ENCODE measurements around the gene DAB2. TPM values are rescaled to one million over a fixed set of nuclear protein-coding genes. Genes with fewer than 3 reads are reported as not detected.

DAB2 gene
- total and polyA plus RNA-seq, 2 of the 8 experiments (the other 6 are each of a cell fraction or from before 2014, with no cell fraction given): 2.6 to 4.9 TPM

DNA sequence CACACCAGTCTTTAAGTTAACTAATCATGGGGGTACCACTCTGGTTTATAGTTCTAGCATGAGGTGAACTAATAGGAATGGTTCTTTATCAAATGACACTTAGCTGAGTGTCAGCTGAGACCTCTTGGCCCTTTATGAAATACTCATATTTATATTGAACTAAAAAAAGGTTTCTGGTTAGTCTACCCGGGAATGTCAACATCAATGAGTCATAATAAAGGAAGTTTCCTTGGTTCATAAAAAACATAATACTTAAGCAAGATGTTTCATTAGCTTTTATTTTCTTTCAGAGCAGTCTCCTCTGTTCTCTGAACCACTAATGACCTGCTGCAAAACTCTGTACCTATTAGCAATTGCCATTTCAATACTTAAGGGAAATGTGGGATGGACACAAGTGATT, 13.7 kb downstream of the DAB2 start:
- ChIA-PET POLR2A (ENCODE audit: partially characterized antibody) (no interaction called here), CTCF (ENCODE audit: partially characterized antibody) (interaction anchor here (1.0 to 1.2 kb wide), 2 partner anchors 14 to 36 kb away, joined by 3 read pairs; partner anchors contain the start of gene DAB2)
- Histone ChIP-seq H3K9ac (replicated peaks in 1 of 4; ENCODE audit: extremely low read depth in 1 of 4, low read depth in 3 of 4, low read length in 3 of 4) (no peak overlapping the region), H2BK120ac (replicated peaks; ENCODE audit: low read depth, low read length) (no peak overlapping the region), H3K27me3 (replicated peaks in 1 of 4; ENCODE audit: control insufficient read depth in 3 of 4, extremely low read depth in 1 of 4, insufficient read depth in 3 of 4, low read length in 3 of 4) (no peaks in the 10 kb centered on the region), H3K23ac (ENCODE audit: insufficient read length) (no peak overlapping the region), H4K20me1 (replicated peaks in 1 of 2; ENCODE audit: control insufficient read depth in 1 of 2, insufficient read depth in 2 of 2, low read length in 2 of 2) (no peaks in the 10 kb centered on the region), H2AFZ (ENCODE audit: low read length) (no peak overlapping the region), H2BK20ac (ENCODE audit: low read length) (no peak overlapping the region), H3K4me1 (replicated peaks in 1 of 4; ENCODE audit: control insufficient read depth in 3 of 4, insufficient read depth in 4 of 4, low read length in 3 of 4) (peaks cover 0 to 5% (median 2%) of the 10 kb centered on the region in 4 experiments; a peak in 2 of 7 replicates), H2BK12ac (ENCODE audit: low read depth, low read length) (no peak overlapping the region), H3K27ac (ENCODE audit: low read depth, low read length) (no peak overlapping the region), H3K56ac (replicated peaks; ENCODE audit: insufficient read length, low read depth, low read length) (no peak overlapping the region), H4K91ac (replicated peaks; ENCODE audit: insufficient read length, low read length) (no peak overlapping the region), H3K18ac (ENCODE audit: extremely low read depth, low read length) (no peak overlapping the region), H2AK5ac (ENCODE audit: low read depth, low read length) (no peak overlapping the region), H3K14ac (ENCODE audit: insufficient read length) (no peak overlapping the region), H2BK15ac (ENCODE audit: low read length) (no peak overlapping the region), H4K8ac (ENCODE audit: extremely low read depth, insufficient read depth, low read length) (no peak overlapping the region), H3K79me2 (ENCODE audit: control insufficient read depth in 1 of 2, insufficient read depth in 2 of 2, low read length in 2 of 2) (no peaks in the 10 kb centered on the region), H3K36me3 (ENCODE audit: control insufficient read depth in 2 of 4, insufficient read depth in 4 of 4, low read length in 3 of 4) (no peaks in the 10 kb centered on the region), H4K5ac (ENCODE audit: insufficient read length, low read depth, low read length) (no peak overlapping the region), H3K23me2 (ENCODE audit: low read depth, low read length) (no peaks in the 10 kb centered on the region), H3K9me3 (ENCODE audit: insufficient read depth in 2 of 2, low read depth in 1 of 2, low read length in 1 of 2) (no peaks in the 10 kb centered on the region), H2BK5ac (ENCODE audit: low read depth, low read length) (no peak overlapping the region), H3K79me1 (ENCODE audit: low read depth, low read length) (no peaks in the 10 kb centered on the region), H3K4ac (replicated peaks; ENCODE audit: insufficient read length, low read depth, low read length) (no peak overlapping the region), H3K4me3 (ENCODE audit: extremely low read depth in 1 of 4, insufficient read depth in 2 of 4, low read depth in 3 of 4, low read length in 4 of 4) (no peak overlapping the region), H3K4me2 (ENCODE audit: insufficient read depth in 1 of 2, low read depth in 2 of 2, low read length in 2 of 2) (no peak overlapping the region)
- WGBS, 2 experiments (ENCODE audit: extremely low coverage in 1 of 2, insufficient coverage in 1 of 2, insufficient read length in 1 of 2, insufficient replicate concordance in 2 of 2, low coverage in 1 of 2, low lambda C conversion rate in 2 of 2, missing lambda C conversion rate in 1 of 2): 88% methylated on average over 1 of the region's 1 CpG; no CpG with 5 or more reads in 1 of the 2 experiments
- FAIRE-seq (no peak), DNase-seq (ENCODE audit: low read depth in 1 of 2, low spot score in 2 of 2) (no peak)
- no peak for TF ChIP-seq TBP (IDR thresholded peaks at IDR 0.05; ENCODE audit: low read depth, low read length)
- no peak for TF ChIP-seq EGR1 (IDR thresholded peaks at IDR 0.05; ENCODE audit: borderline replicate concordance, low read depth, low read length)
- TF ChIP-seq, protein P1, sequence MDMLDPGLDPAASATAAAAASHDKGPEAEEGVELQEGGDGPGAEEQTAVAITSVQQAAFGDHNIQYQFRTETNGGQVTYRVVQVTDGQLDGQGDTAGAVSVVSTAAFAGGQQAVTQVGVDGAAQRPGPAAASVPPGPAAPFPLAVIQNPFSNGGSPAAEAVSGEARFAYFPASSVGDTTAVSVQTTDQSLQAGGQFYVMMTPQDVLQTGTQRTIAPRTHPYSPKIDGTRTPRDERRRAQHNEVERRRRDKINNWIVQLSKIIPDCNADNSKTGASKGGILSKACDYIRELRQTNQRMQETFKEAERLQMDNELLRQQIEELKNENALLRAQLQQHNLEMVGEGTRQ (IDR thresholded peaks at IDR 0.05; ENCODE audit: low read length): no peak
- no peak for TF ChIP-seq CHD2 (IDR thresholded peaks at IDR 0.05; ENCODE audit: low read length)
- TF ChIP-seq EP300 (IDR thresholded peaks at IDR 0.05; ENCODE audit: borderline replicate concordance in 1 of 2, low read depth in 2 of 2, low read length in 2 of 2): no peak
